Parietal lobe (tissue), 1 donor: ENCODE data around the gene DCAF8. TPM values are rescaled to one million over a fixed set of nuclear protein-coding genes. Genes with fewer than 3 reads are reported as not detected.

Experiments
- total RNA-seq: library from RNA; depleted of rRNA; stranded (reverse); fragments of >200 nt; gene quantifications from one replicate; pipeline ENCODE4 v1.2.3, GENCODE V29; 2014

Gene DCAF8
- 153 TPM for total RNA-seq

DNA sequence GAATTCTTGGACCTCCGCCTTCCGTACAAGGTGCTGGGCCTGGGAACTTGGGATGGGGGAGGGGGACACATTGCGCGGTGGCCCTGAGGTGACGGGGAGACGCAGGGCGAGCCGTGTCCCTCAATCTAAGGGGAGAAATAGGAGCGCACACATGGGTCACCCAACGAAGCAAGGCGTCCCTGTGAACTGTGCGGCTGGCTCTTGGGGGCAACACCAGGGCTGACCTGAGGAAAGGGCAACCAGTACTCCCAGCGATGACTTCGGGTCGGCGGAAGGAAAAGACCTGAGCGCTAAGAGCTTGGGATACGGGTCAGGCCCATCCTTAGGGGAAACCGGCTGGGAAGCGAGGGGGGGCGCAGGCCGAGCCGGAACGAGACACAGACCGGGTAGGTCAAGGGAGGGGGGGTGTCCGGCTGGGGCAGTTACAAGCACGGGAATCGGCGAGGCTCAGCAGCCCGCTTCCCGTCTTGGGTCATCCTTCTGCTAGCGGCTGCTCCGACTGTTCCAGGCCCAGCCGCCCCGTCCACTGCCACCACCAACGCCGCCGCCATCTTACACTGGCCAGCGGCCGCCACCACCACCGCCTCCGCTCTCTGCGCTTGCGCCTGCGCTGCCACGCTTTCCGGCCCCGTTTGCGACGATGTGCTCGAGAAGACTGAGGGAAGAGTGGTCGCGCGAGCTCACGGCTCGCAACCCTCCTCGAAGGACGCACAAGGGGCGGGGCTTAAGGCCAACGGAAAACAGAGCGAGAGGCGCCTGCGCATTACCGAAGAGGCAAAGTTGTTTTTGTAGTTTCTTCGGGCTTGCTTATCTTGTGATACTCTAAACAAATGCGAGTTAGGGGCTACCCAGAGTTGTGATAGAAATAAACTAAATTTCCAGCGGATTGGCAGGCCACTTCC lies at the start of gene DCAF8:
TSS of gene DCAF8 (minus strand) at position 657 of the 902 bp plus-strand sequence. CDS start 18,541 bp downstream, outside the sequence.

DNA sequence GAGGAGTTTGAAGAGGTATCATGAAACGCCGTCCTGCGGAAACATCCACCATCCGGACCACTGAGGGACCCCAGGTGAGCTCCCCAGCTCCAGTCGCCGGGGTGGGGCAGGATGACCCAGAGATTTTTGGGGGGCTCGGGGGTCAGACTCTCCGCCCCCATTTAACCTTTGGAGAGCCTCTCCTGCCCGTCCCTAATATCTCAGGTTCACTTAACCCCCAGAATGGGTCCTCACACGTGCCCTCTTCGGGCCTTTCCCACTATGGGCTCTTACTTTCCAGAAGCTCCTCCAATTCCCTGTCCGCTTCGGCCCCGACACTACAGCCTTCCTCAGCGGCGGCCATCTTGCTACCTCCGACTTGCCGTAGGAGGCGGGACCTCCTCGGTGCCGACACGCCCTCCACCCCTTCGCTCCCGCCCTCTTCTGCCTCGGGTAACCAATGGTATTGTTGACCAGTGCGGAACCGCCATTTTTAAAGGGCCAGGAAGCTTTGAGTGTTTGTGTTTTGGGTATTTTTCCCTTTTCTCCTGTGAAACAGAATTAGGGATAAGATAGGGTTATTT lies 22.5 kb upstream of the DCAF8 start, which contains the start of gene PEX19:
TSS of gene PEX19 (minus strand) at position 352 of the 563 bp plus-strand sequence. CDS start at position 343, 9 bp downstream.

DNA sequence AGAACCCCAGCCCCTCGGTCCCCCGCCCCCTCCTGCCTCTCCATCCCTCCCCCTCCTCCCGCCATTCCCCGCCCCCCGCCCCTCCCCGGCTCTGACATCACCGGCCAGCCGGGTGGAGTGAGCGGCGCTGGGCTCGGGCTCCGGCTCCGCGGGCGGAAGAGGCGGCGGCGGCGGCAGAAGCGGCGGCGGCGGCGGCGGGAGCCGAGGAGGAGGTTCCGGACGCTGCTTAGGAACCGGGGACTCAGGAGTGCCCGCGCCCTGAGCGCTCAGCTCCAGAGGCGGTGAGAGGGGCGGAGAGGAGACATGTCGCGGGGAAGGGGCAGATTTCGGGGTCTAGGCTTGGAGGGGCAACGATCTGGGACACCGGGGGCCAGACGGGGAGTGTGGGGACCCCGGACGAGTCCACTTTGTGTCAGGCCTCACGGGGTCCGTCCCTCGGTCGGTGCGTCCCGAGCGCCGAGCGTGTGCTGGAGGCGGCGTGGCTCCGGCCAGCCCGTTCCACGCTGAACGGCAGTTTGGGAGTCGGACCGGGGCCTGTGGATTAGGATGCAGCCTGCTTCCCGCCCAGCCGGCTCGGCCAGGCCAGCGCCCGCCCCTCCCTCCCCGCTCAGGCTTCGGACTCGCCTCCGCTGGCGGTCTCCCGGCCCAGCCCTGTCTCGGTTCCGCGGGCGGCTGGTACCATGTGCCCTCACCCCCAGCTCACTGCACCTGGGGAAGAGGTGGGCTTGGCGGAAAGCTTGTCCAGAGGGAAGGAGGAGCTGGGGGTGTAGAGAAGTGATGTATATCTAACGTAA lies 56.9 kb downstream of the DCAF8 start, which contains the start of gene PEA15:
TSS of gene PEA15 (plus strand) at position 143 of the 794 bp plus-strand sequence. CDS start 6,161 bp downstream, outside the sequence.

DNA sequence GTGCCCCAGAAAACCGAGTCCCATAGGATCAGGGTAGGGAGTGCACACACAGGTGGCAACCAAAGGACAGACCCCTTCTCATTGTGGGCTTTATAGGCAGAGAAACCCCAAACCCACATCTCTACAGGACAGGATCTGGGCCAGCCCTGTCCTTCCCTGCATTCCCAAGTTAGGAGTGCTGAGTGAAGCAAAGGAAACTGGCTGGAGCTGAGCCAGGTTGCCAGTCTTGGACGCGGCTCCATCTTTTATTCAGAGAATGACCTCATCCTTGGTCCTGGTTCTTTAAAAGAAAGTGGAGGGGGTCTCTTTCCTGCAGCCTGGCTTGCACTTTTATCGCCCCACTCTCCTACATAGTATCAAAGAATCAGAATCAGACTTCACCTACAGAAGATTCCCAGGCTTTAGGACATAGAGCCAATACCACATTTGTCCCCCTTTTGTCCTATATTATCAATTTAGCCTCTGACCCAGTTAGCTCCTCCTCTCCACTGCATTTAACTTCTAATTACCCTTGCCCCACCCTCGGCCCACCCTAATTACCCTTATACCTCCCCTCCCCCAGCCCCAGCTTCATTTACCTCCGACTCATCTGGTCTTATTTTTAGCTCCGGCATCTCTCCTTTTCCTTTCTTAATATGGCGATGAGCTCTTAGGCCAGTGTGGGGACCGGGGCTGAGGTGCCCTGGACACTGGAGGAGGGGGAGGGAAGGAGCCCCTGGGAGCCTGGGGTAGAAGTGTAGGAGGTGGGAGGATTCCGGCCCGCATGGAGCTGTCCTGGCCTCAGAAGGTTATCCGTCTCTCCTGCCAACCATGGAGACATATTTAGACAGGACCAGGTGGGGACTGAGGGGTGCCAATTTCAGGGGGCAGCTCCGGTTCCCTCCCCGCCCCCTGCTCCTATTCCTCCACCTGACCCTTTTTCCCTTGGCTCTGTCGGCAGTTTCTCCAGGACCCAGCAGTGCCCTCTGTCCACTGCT lies 72.4 kb downstream of the DCAF8 start, which contains the start of gene CASQ1:
TSS of gene CASQ1 (plus strand) at position 927 of the 977 bp plus-strand sequence. CDS start 177 bp downstream, outside the sequence.

Other genes starting within 250 kb of the DCAF8 start
- 9.7 TPM for gene PIGM, start 230.6 kb downstream of the DCAF8 start, total RNA-seq
- gene KCNJ10, start 192.4 kb downstream of the DCAF8 start, total RNA-seq, result 3.4 TPM
- 14.7 TPM for gene KCNJ9, start 181.0 kb downstream of the DCAF8 start, total RNA-seq
- gene IGSF8, start 163.9 kb downstream of the DCAF8 start, total RNA-seq, result 54.8 TPM
- gene ATP1A2, start 146.8 kb downstream of the DCAF8 start, total RNA-seq, result 61.7 TPM
- 0.31 TPM for gene ATP1A4, start 110.9 kb downstream of the DCAF8 start, total RNA-seq
- 1.9 TPM for gene CASQ1, start 72.0 kb downstream of the DCAF8 start, total RNA-seq
- gene PEA15, start 57.2 kb downstream of the DCAF8 start, total RNA-seq, result 146 TPM
- gene PEX19, start 22.6 kb upstream of the DCAF8 start, total RNA-seq, result 36.3 TPM
- gene COPA, start 80.7 kb upstream of the DCAF8 start, total RNA-seq, result 182 TPM
- gene NCSTN, start 80.8 kb upstream of the DCAF8 start, total RNA-seq, result 47.9 TPM
- gene NHLH1, start 104.5 kb upstream of the DCAF8 start, total RNA-seq, result 2.2 TPM
- 27.5 TPM for gene VANGL2, start 138.0 kb upstream of the DCAF8 start, total RNA-seq